Ramos (cell line): ENCODE data around the gene ADORA3.

Source experiments
- in situ Hi-C: fragments of 300-500 bp; cut with MboI; formaldehyde crosslinking; loops from one replicate; pipeline ENCODE4 v1.14.3; 2022; ENCODE audit warnings: low sequenced_read_pairs; ENCODE audit not compliant: unreplicated experiment

ADORA3 gene

GRCh38 chr1:111511370-111511769 lies 7.9 kb upstream of the ADORA3 start:
- in situ Hi-C loops = no loop called here

DNA sequence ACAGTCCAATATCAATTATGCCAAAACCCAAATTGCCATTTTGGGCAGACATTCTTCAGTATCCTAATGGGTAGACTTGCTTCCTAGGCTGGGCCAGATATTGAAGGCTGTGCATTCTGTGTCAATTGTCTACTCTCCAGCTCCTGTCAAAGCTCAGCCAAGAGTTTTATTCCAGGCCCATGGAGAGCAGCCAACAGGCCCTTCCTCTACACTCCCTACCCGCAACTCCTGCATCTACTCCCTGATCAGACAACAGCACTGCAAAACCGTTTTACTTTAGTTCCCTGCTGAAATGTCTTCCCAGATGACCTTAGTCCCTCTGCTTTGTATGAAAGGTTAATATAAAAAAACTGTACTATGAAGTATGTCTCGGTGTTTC lies 6.6 kb upstream of the ADORA3 start:
- in situ Hi-C loops = loop anchor here (5.0 kb wide), 1 partner anchor 242 kb away; no protein-coding TSS in a partner anchor

DNA sequence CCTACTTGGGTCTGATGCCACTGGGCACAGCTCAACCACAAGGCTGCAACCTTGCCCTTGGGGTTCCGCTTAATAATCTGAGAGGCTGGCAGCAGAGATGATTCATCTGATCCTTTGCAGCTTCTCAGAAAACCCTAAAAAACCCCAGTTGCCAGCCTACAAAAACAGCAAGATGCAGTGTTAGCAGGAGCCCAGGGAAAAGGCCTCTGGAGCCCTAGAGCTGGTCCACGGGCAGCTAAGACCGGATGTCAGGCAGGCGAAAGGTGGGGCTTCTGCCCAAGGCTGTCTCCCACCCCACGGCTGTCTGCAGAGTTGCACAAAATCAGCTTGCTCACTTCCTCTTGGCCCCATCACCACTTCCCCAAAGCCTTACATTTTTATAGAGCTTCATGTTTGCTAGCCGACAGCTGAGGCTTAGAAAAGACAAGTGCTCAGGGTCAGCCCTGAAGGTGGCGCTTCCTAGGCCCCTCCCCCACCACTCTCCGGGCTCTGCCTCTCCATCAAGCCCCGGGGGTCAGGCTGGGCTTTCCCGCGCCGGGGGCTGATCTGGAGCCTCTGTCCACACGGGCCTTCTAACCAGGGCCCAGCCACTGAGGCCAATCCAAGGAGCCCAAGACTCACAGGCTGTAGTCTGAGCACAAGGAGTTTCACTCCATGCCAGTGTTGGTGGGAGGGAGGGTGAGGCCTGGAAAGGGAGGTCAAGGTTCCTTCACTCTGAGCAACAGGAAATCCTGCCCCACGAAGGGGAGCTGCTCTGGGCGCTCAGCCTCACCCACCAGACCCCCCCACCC lies 4.2 kb upstream of the ADORA3 start:
- in situ Hi-C loops = loop anchor here (5.0 kb wide), 1 partner anchor 245 kb away; no protein-coding TSS in a partner anchor

DNA sequence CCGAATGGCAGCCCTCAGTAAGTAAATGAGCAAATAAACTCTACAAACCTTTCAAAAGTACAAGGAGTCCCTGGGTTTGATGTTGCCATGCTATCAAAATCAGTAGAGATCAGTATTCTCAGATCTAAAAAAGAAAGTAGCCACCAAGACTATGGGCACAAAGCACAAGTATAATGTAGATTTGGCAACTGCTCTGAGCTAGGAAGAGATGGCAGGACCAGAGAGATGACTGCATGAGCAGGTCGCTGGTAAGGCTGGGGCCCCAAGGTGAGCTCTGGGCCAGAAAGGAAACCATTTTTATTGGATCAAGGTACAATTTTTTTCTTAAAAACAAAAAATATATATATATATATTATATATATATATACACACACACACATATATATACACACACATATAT lies 3.1 kb upstream of the ADORA3 start:
- in situ Hi-C loops = loop anchor here (5.0 kb wide), 1 partner anchor 246 kb away; no protein-coding TSS in a partner anchor

DNA sequence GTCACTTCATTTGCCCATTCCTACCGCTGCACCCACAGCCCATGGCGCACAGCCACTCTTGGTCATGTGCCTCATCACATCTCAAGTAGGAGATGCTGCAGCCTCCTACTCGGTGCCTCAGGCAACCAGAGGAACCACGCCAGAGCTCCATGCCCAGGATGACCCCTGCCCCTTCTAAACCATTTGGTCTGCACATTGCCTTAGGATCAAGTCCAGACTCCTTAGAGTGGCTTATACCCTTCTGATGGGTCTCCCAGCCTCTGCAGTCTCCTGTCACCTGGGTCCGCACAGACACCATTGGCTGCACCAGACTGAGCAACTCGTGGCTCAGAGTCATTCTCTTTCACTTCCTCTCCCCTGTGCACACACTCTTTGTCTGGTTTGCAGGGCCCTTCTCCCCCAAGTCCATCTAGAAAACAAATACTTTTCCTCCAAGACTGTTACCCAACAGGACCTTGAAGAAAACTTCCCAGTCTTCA lies 2.2 kb upstream of the ADORA3 start:
- in situ Hi-C loops = loop anchor here (5.0 kb wide), 1 partner anchor 247 kb away; no protein-coding TSS in a partner anchor

DNA sequence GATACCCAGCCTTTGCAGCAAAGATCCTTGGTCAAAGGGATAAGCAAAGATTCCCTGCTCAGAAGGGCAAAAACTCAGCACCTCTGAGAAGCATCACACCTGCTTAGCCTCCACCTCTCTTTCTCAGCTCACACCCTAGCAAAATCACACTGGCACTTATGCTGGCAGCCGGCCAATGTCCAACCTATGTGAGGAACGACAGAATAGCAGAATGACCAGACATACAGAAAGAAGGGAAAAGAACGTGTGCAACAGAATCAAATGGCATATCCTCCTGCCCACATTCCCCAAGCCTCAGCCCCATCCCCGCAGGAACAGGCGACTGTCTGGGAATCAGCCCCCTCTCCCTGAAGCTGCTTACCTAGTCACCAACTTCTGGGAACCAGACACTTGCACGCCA lies 664 bp upstream of the ADORA3 start:
- in situ Hi-C loops = no loop called here

- in situ Hi-C loops = no loop called here
Observed at GRCh38 chr1:111501645-111502044, 1.8 kb downstream of the ADORA3 start.

DNA sequence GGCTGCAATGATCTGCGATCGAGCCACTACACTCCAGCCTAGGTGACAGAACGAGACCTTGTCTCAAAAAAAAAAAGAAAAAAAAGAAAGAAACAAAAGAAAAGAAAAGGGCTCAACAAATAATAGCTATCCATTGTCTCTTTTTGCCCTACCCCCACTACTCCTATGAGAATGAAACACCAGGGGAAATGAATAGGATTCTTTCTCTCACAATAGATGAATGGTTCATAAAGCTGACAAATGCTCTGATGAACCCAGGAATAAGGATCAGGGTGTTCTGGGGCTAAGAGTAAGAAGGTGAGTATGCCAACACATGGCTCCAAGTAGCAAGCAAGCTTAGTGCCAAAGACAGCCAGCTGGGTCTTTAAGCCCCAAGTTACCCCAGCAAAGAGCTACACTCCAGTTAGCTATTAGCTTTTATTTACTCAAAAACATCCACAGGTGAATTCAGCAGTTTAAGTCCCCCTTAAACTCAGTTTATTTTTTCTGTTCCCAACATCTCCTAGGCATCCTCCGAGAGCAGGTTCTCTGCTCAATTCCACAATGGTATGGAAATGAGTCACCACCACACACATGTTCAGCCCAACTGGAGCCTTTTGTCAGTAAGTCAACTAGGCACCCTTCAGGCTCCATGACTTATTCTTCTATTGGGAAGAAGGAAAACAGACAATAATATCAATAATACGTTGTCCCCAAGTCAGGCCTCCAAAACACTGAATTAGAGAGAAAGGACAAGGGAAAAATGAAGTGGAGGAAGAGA lies 4.2 kb downstream of the ADORA3 start:
- in situ Hi-C loops = loop anchor here (25.0 kb wide), 1 partner anchor 863 kb away; no protein-coding TSS in a partner anchor

DNA sequence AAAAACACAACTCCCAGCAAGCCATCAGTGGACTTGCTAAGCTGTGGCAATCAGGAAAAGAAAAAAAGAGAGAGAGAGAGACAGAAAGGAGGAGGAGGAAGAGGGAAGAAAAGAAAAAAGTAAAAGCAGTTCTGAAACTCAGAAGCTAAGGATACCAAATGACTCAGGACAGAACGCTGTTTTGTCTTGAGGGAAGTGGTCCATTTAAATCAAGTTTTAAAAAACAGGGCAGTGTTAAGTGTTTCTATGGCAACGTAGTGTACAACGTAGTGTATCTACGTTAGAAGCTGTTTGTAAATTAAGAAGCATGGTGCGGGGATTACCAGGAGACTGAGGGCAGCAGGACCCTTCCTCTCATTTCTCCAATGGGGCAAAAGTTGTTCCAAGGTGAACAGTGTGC lies 5.8 kb downstream of the ADORA3 start:
- in situ Hi-C loops = loop anchor here (25.0 kb wide), 1 partner anchor 865 kb away; no protein-coding TSS in a partner anchor

DNA sequence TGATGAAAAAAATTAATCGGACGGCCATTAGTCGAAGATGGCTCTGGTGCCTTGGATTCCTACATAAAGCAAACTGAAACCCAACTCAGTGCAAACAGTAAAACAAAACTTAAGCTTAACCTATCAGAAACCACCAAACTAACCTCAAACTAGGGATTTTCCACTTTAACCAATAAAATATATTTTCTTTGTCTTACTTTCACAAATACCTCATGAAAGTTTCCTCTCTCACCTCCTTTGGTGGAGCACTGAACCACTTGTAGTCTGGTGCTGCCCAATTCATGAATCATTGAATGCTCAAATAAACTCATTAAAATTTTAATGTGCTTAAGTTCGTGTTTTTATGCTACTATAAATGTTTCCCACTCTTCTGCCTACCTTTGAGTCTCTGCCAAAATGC lies 7.0 kb downstream of the ADORA3 start:
- in situ Hi-C loops = loop anchor here (25.0 kb wide), 1 partner anchor 866 kb away; no protein-coding TSS in a partner anchor

DNA sequence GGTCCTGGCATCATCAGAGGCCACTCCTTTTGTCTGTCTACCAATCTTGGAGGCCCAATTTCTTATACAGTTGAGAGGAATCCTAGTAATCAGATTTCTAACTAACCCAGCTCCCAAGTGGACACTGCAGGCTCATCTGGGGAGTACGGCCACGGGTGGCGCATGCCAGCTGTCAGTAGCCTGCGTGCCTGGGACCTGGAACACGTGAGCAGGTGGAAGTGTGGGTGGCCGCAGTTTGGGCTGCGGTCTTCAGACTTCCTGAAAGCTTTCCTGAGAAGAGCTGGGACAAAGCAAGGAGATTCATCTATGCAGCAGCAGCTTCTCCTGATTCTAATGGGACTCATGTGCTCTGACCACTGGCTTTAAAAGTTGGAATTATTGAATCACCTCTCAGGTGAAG lies 12.4 kb downstream of the ADORA3 start:
- in situ Hi-C loops = loop anchor here (25.0 kb wide), 1 partner anchor 871 kb away; no protein-coding TSS in a partner anchor

- in situ Hi-C loops = loop anchor here (25.0 kb wide), 1 partner anchor 872 kb away; no protein-coding TSS in a partner anchor
Observed at GRCh38 chr1:111490220-111490619, 13.2 kb downstream of the ADORA3 start.

GRCh38 chr1:111489604-111490003 lies 13.8 kb downstream of the ADORA3 start:
- in situ Hi-C loops = loop anchor here (10.0 to 25.0 kb wide), 2 partner anchors 255 to 873 kb away; no protein-coding TSS in a partner anchor

GRCh38 chr1:111488669-111489068 lies 14.8 kb downstream of the ADORA3 start:
- in situ Hi-C loops = loop anchor here (10.0 to 25.0 kb wide), 2 partner anchors 256 to 874 kb away; no protein-coding TSS in a partner anchor

DNA sequence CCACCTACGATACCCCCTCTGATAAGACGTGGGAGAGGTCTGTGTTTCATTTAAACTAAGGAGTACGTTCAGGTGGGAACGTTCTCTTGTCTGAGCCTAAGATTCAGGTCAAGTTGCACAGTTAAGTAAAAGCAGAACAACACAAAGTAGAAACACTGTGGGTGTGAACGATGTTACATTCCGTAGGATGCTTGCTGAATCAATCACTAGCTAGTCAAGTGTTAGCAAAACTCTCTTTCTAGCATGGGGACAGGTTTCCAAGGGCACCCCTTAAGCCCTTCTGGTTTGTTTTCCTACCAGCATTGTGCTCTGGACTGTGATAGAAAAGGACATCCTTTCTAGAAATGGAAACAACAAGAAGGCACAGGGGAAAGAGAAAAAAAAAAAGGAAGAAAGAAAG lies 16.3 kb downstream of the ADORA3 start:
- in situ Hi-C loops = loop anchor here (10.0 to 25.0 kb wide), 2 partner anchors 258 to 875 kb away; no protein-coding TSS in a partner anchor

DNA sequence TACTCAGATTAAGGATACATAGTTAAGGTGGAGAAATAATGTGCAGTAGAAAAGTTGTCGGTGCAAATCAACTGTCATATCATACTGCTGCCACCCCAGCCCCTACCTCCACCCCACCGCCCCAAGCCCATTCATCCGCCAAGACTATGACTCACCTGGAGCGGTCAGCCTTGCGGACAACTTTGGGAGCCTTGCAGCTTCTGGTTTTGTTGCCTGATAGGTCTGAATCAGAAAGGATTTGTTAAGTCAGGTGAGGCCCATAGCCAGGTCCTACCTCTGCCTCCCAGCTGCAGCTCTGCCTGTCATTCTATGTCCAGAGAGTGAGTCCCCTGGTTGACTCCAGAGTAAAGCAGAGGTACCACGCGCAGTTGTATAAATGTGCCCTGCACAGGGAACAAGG lies 17.0 kb downstream of the ADORA3 start:
- in situ Hi-C loops = loop anchor here (10.0 to 25.0 kb wide), 2 partner anchors 258 to 876 kb away; no protein-coding TSS in a partner anchor

DNA sequence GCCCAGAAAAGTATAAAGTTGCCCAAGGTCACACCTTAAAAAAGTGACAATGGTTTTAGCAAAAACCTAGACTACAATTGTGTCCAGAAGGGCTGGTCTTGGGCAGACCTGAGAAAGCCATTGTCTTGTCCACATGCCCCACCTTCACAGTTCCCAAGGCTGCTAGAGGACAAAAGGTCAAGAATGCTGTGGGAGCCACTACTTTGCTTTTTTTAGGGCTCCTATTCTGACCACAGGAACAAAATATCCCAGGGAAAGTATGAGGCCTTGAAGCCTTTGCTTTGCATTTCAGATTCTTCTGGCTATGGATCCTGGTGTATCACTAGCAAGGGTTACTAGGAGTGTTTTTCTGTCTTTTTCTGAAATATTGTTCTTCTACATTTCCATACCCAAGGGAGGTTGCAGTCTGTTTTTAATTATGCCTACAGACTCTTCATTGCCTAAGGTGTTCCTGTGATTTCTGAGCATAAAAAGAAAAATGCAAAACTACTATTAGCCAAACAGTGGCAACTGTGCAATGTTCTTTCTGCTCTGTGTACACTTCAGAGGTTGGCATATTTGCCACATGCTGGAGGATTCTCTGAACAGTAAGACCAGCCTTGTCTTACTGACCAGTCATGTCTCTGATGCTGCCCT lies 18.9 kb downstream of the ADORA3 start:
- in situ Hi-C loops = loop anchor here (10.0 to 25.0 kb wide), 2 partner anchors 260 to 878 kb away; no protein-coding TSS in a partner anchor

- in situ Hi-C loops = loop anchor here (10.0 to 25.0 kb wide), 2 partner anchors 261 to 878 kb away; no protein-coding TSS in a partner anchor
Observed at GRCh38 chr1:111483876-111484275, 19.6 kb downstream of the ADORA3 start.

DNA sequence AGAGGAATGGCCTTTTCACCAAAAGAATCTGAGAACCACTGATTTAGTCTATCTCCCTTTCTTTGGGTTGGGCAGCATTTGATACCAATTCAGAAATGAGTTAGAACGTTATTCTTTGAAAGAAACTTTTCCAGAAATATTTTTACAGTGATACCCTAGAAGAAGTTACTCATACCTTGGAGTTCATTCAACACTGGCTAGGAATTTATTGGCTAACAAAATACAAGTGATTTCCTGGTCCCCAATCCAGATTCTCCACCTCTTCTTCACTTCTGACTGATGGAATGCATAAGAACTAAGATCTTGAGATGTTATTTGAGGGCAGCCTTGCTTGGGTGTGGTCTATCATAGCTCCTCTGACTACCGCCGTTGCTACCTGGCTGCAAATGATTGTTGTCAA lies 20.3 kb downstream of the ADORA3 start:
- in situ Hi-C loops = loop anchor here (10.0 to 25.0 kb wide), 2 partner anchors 262 to 879 kb away; no protein-coding TSS in a partner anchor
